22Rv1 (cell line): Measurements from ENCODE around the gene OR8I2.
"Not testable (repeated sequence)": the region's sequence is repeated elsewhere in the genome, so short reads cannot be mapped to it uniquely, and the experiment has no call there.

Experiments used
- ZFX ChIP-seq: fragments of 450-650 bp; IDR thresholded peaks from 2 replicates; pipeline ENCODE4 v1.6.1; 2017; ENCODE audit warnings: antibody characterized with exemption, borderline replicate concordance
- TF ChIP-seq, protein P1 (sequence below): fragments of 450-650 bp; IDR thresholded peaks from 2 replicates; pipeline ENCODE4 v1.5.1; 2017; ENCODE audit warnings: mild to moderate bottlenecking

DNA sequence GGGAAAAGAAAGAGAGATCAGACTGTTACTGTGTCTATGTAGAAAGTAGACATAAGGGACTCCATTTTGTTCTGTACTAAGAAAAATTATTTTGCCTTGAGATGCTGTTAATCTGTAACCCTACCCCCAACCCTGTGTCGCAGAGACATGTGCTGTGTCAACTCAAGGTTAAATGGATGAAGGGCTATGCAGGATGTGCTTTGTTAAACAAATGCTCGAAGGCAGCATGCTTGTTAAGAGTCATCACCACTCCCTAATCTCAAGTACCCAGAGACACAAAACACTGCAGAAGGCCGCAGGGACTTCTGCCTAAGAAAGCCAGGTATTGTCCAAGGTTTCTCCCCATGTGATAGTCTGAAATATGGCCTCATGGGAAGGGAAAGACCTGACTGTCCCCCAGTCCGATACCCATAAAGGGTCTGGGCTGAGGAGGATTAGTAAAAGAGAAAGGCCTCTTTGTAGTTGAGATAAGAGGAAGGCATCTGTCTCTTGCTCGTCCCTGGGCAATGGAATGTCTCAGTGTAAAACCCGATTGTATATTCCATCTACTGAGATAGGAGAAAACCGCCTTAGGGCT is 35.4 kb upstream of the OR8I2 start:
- TF ChIP-seq, protein P1, sequence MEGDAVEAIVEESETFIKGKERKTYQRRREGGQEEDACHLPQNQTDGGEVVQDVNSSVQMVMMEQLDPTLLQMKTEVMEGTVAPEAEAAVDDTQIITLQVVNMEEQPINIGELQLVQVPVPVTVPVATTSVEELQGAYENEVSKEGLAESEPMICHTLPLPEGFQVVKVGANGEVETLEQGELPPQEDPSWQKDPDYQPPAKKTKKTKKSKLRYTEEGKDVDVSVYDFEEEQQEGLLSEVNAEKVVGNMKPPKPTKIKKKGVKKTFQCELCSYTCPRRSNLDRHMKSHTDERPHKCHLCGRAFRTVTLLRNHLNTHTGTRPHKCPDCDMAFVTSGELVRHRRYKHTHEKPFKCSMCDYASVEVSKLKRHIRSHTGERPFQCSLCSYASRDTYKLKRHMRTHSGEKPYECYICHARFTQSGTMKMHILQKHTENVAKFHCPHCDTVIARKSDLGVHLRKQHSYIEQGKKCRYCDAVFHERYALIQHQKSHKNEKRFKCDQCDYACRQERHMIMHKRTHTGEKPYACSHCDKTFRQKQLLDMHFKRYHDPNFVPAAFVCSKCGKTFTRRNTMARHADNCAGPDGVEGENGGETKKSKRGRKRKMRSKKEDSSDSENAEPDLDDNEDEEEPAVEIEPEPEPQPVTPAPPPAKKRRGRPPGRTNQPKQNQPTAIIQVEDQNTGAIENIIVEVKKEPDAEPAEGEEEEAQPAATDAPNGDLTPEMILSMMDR = not testable (repeated sequence)
- TF ChIP-seq ZFX = not testable (repeated sequence)
